ENCODE data around the gene MFSD12.

MFSD12 gene

DNA sequence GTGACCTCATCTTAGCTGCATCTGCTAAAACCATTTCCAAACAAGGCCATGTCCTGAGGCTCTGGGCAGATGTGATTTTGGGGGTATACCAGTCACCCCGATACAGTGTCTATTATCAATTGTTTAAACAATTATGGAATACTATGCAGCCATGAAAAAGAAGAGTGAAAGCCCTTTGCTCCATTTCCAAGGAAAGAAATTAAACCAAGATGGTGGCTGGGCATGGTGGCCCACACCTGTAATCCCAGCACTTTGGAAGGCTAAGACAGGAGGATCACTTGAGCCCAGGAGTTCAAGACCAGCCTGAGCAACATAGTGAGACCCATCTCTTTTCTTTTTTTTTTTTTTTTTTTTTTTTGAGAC, 17.6 kb downstream of the MFSD12 start:
- TF ChIP-seq, protein P1, sequence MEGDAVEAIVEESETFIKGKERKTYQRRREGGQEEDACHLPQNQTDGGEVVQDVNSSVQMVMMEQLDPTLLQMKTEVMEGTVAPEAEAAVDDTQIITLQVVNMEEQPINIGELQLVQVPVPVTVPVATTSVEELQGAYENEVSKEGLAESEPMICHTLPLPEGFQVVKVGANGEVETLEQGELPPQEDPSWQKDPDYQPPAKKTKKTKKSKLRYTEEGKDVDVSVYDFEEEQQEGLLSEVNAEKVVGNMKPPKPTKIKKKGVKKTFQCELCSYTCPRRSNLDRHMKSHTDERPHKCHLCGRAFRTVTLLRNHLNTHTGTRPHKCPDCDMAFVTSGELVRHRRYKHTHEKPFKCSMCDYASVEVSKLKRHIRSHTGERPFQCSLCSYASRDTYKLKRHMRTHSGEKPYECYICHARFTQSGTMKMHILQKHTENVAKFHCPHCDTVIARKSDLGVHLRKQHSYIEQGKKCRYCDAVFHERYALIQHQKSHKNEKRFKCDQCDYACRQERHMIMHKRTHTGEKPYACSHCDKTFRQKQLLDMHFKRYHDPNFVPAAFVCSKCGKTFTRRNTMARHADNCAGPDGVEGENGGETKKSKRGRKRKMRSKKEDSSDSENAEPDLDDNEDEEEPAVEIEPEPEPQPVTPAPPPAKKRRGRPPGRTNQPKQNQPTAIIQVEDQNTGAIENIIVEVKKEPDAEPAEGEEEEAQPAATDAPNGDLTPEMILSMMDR (conservative IDR thresholded peaks at IDR 0.05; ENCODE audit: low read length), result no peak
- DNase-seq (ENCODE audit: low read depth), result no peak
- H3K4me3 ChIP-seq (ENCODE audit: low read length), result no peak overlapping the region

DNA sequence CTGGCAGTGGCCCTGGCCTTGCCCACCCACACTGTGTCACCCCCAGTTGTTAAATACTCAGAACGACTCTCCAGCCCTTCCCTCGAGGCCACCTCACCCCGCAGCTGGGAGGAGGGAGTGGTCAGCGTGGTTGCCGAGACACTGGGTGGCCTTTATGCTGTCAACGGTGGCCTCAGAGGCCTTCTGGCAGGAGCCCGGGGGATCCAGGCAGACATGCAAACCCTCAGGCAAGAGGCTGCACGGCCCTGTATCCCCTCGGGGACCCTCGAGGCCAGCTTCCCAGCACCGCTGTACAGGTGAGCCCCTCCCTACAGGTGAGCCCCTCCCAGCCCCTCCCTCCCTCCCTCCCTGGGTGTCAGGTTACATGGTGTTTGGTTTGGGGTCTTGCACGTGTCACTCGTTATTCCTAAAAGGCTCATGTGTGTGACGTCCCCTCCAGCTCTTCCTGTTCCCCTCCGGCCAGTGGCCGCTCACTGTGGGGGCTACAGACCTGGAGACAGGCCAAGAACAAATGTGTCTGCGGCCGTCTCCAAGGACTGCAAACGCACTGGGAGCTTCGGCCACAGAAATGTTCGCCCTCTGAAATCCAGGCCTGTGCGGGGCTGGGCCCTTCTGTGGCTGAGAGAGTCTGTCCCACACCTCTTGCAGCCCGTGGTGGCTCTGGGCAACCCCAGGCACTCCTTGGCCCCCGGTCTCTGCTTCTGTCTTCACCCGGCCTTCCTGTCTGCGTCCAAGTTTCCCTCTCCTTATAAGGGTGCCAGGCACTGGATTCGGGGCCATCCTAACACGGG, 18.2 kb downstream of the MFSD12 start, which contains the start of gene TEKTIP1:
TSS of gene TEKTIP1 (plus strand) at position 210 of the 791 bp plus-strand sequence. CDS start at position 214, 4 bp downstream.
- TF ChIP-seq, protein P1 (conservative IDR thresholded peaks at IDR 0.05; ENCODE audit: low read length), result no peak
- no peak within 1 kb of the TSS for H3K4me3 ChIP-seq (ENCODE audit: low read length)
- no peak for DNase-seq (ENCODE audit: low read depth)

DNA sequence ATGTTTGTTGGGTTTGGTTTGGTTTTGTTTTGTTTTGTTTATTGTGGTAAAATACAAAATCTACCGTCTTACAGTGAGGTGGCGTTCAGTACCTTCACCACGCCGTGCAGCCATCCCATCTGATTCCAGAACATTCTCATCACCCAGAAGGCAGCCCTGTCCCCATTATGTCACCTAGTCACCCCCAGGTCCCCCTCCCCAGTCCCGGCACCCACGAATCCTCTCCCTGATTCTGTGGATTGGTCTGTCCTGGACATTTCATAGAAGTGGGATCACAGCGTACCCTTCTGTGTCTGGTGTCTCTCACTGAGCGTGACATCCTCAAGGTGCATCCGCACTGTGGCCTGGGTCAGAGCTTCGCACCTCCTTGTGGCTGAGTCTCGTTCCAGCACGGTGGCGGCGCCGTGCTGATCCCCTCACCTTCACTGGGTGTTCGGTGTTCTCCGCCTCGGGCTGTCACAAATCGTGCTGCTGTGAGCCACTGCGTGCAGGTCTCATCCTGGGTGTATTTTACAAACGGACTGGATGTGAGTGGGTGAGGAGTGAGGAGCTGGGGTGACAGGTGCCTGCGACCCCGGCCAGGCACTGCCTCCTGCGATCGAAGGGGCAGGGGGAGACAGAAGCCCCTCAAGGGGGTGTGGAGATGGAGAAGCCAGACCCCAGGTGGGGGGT, 19.0 kb downstream of the MFSD12 start:
- TF ChIP-seq, protein P1 (conservative IDR thresholded peaks at IDR 0.05; ENCODE audit: low read length), result no peak
- H3K4me3 ChIP-seq (ENCODE audit: low read length), result no peak overlapping the region
- no peak for DNase-seq (ENCODE audit: low read depth)

DNA sequence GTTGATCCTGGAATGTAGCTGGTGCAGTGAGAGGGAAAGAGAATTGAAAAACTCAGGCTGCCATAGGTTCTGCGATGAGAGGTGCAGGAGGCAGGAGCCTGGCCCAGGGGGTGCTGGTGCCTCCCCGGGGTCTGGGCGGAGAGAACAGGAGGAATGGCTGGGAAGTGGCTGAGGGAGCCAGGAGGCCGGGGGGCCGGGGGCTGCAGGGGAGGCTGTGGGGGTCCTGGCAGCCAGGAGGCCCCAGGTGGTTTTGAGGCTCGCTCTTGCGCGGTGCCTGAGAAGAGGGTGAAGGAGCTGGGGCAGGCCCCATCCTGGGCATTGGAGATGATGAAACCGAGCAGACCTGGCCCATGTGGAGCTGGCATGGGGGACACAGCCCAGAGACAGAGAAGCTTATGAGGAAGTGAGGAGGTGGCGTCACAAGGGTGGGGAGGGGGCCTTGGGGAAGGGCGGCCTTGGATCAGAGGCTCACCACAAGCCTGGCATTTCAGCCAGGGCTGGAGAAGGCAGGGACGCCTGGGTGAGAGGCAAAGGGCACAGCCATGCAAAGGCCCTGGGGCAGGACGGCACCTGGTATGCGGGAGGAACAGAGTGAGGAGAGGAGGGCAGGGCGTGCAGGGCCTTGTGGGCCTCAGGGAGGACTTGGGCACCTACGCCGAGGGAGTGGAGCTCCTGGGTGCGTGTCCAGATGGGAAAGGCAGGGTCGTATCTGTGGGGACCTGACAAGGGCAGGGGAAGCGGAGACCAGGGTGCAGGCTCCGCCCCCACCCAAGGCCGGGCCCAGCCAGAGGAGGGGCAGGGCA, 19.7 kb downstream of the MFSD12 start:
- TF ChIP-seq, protein P1 (conservative IDR thresholded peaks at IDR 0.05; ENCODE audit: low read length), result no peak
- no peak for DNase-seq (ENCODE audit: low read depth)
- no peak overlapping the region for H3K4me3 ChIP-seq (ENCODE audit: low read length)

DNA sequence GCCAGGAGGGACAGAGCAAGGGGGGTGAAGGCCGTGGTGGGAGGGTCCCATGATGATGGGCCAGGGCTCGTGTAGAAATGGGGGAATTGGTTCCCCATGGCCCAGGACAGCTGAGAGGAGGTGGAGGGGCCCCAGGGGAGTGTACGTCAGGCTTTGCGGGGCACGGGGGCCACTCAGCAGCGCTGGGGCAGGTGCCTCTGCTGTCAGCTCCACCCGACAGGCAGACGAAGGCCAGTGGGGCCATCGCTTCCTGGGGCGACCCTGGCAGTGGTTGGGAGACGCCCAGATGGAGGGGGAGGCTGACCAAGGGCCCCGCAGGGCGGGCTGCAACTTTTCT, 20.3 kb downstream of the MFSD12 start:
- no peak for DNase-seq (ENCODE audit: low read depth)
- TF ChIP-seq, protein P1 (conservative IDR thresholded peaks at IDR 0.05; ENCODE audit: low read length), result no peak
- H3K4me3 ChIP-seq (ENCODE audit: low read length), result no peak overlapping the region

DNA sequence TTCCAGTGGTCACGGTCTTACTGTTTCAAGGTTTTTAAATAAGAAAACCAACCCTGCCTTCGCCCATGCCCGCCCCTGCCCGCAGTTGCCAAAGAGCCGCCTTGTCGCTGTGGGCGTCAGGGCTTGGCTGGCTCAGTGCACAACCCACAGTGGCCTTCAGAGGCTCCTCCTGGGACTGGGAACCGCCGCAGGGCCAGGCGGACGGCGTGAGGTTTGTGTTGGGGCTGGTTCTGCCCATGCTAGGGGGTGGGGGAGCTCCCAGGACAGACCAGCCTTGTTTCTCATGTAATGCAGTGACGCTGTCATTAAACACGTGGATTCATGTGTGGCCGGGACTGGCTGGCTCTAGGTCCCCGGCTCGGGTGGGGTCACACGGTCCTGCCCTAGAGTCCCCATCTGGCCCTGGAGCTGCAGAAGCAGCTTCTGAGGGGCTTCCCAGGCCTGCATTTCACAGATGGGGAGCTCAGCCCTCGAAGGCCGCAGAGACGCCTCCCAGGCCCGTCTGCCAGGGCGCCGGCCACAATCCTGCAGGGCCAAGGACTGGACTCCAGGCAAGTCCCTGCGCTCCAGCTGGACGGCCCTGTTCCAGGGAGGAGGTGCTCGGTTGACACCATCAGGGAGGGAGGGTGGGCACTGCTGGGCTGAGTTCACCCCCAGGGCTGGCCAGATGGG, 20.8 kb downstream of the MFSD12 start:
- TF ChIP-seq, protein P1 (conservative IDR thresholded peaks at IDR 0.05; ENCODE audit: low read length), result no peak
- DNase-seq (ENCODE audit: low read depth), result no peak
- no peak overlapping the region for H3K4me3 ChIP-seq (ENCODE audit: low read length)

Data from AG10803 (cell line).